Keratinocyte (primary cell): ENCODE data around the gene C1QTNF5.

Source experiments
- CTCF ChIP-seq, 3 experiments: IDR thresholded peaks in 1 of 3; conservative IDR thresholded peaks in 1 of 3; optimal IDR thresholded peaks in 1 of 3; 2 replicates in 2 of 3; 3 replicates in 1 of 3; pipeline versions ENCODE3 to v1.5.1; 2011; ENCODE audit warnings: low read length in 3 of 3, mild to moderate bottlenecking in 3 of 3, moderate library complexity in 2 of 3, control low read depth in 1 of 3, inconsistent platforms in 1 of 3; ENCODE audit not compliant: insufficient read depth in 2 of 3; ENCODE audit errors: extremely low read depth in 1 of 3
- EZH2 ChIP-seq: IDR thresholded peaks from one replicate; pipeline ENCODE4 v1.6.1; 2012; ENCODE audit warnings: inconsistent platforms, mild to moderate bottlenecking, low read length, moderate library complexity

DNA sequence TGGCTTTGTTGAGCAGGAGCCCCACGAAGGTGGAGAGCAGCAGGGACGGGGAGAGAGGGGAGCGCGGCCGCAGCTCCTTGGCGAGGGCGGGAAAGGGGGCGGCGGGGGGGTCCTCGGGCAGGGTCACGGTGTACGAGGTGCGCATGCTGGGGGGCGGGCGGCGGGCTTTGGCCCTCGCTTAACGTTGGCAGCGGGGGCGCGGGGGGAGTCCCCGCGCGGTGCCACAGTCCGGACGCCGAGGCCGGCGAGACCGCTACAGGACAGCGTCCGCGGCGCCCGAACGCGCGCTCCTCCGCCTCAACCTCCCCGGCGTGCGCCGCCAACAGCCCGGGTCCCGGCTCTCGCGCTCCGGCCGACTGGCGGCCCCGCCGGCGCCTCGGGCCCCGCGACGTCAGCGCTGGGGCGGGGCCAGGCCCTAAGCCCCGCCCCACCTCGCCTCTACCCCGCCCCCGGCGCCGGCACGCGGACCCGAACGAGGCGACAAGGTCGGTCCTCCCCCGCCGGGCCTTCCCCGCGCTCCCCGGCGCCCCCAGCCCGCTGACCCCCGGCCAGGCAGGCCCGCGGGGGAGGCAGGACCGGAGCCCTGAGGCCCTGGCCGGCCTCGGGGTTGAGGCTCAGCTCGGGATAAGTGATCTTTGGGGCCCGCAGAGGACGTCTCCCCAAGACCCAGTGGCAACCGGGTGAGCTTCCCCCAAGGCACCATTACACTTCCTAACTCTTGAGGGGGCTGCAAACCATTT is 23.3 kb upstream of the C1QTNF5 start:
- TF ChIP-seq CTCF (optimal IDR thresholded peaks at IDR 0.05 in 1 of 3, IDR thresholded peaks at IDR 0.05 in 1 of 3, conservative IDR thresholded peaks at IDR 0.05 in 1 of 3; ENCODE audit: extremely low read depth in 1 of 3, insufficient read depth in 2 of 3, low read length in 3 of 3) (no peak), EZH2 (no peak)
